ENCODE measurements around the gene TNFAIP8. TPM values are rescaled to one million over a fixed set of nuclear protein-coding genes. Genes with fewer than 3 reads are reported as not detected.

TNFAIP8 gene
- total RNA-seq = 10 to 100 TPM; 20.2 to 26.2 (median 22.5) TPM

GRCh38 chr5:119355685-119356611, at the start of gene TNFAIP8:
Gene TNFAIP8, plus strand, starts transcription at chr5:119356019. Its CDS starts 72 bp downstream, at chr5:119356091.
- no peak for DNase-seq (ENCODE audit: extremely low spot score)
- WGBS = 2% methylated on average over 53 of the region's 60 CpGs
- intact Hi-C loops (cut with DNase I) = loop anchor here (5.0 kb wide), 2 partner anchors 41 to 56 kb away; no protein-coding TSS in a partner anchor
- Histone ChIP-seq H3K4me1 (peaks cover 15 to 58% (median 53%) of the 10 kb centered on the region in 4 donors), H3K36me3 (no peaks in the 10 kb centered on the region), H3K9me3 (no peaks in the 10 kb centered on the region), H3K27me3 (no peaks in the 10 kb centered on the region), H3K27ac (replicated peaks in 1 of 4) (peak within 1 kb of the TSS; percentile 76 to 89 (median 82)), H3K4me3 (peak within 1 kb of the TSS; percentile 59 to 82 (median 74))
- TF ChIP-seq POLR2AphosphoS5 (IDR thresholded peaks at IDR 0.05) (peak; percentile 10 to 62), EP300 (IDR thresholded peaks at IDR 0.05) (no peak), POLR2A (IDR thresholded peaks at IDR 0.05; ENCODE audit: low read depth) (no peak)

GRCh38 chr5:119307170-119307569, 48.6 kb upstream of the TNFAIP8 start:
- intact Hi-C loops (cut with DNase I) = no loop called here
- 87% methylated on average over 3 of the region's 3 CpGs for WGBS
- no peaks in the 10 kb centered on the region for H3K27me3 ChIP-seq

GRCh38 chr5:119309326-119309725, 46.5 kb upstream of the TNFAIP8 start:
- no peak overlapping the region for H3K27ac ChIP-seq (replicated peaks in 1 of 4)
- intact Hi-C loops (cut with DNase I) = no loop called here
- H3K4me1 ChIP-seq = peaks cover 2 to 22% (median 16%) of the 10 kb centered on the region in 4 donors
- no peaks in the 10 kb centered on the region for H3K36me3 ChIP-seq
- DNase-seq (ENCODE audit: extremely low spot score) = no peak
- 74% methylated on average over 4 of the region's 4 CpGs for WGBS
- TF ChIP-seq POLR2AphosphoS5 (IDR thresholded peaks at IDR 0.05) (no peak), EP300 (IDR thresholded peaks at IDR 0.05) (no peak)
- no peak overlapping the region for H3K4me3 ChIP-seq
- H3K27me3 ChIP-seq = no peaks in the 10 kb centered on the region
- H3K9me3 ChIP-seq = no peaks in the 10 kb centered on the region

More at GRCh38 chr5:119307170-119307569, 48.6 kb upstream of the TNFAIP8 start:
- H3K4me1 ChIP-seq = peaks cover 15 to 27% (median 26%) of the 10 kb centered on the region in 4 donors
- H3K36me3 ChIP-seq = no peaks in the 10 kb centered on the region
- TF ChIP-seq POLR2AphosphoS5 (IDR thresholded peaks at IDR 0.05) (no peak), EP300 (IDR thresholded peaks at IDR 0.05) (no peak), CTCF (IDR thresholded peaks at IDR 0.05) (no peak), POLR2A (IDR thresholded peaks at IDR 0.05; ENCODE audit: low read depth) (no peak)
- no peak for DNase-seq (ENCODE audit: extremely low spot score)
- no peaks in the 10 kb centered on the region for H3K9me3 ChIP-seq
- H3K27ac ChIP-seq (replicated peaks in 1 of 4) = no peak overlapping the region
- H3K4me3 ChIP-seq = no peak overlapping the region

DNA sequence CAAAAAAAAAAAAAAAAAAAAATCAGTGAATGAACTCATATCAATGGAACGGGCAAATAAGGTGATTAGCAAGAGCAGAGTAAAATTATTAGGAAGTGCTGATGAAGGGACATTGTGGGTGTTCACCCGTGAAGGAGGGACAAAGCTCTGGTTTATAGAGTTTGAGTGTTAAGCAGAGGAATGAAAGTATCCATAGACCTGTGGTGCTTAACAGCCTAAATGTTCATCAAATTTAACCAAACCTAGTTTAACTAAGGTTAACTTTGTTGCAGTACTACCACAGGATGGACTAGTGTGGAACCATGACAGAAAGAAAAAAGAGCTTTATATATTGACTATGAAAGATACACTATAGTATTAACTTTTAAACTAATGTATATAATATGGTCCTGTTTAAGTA, 44.1 kb upstream of the TNFAIP8 start:
- no peak for TF ChIP-seq CTCF (IDR thresholded peaks at IDR 0.05)
- no peak for TF ChIP-seq POLR2A (IDR thresholded peaks at IDR 0.05; ENCODE audit: low read depth)
- TF ChIP-seq POLR2AphosphoS5 (IDR thresholded peaks at IDR 0.05) = no peak
- TF ChIP-seq EP300 (IDR thresholded peaks at IDR 0.05) = no peak
- no peak overlapping the region for H3K27ac ChIP-seq (replicated peaks in 1 of 4)
- intact Hi-C loops (cut with DNase I) = no loop called here
- no peaks in the 10 kb centered on the region for H3K36me3 ChIP-seq
- WGBS = 96% methylated on average over 2 of the region's 2 CpGs
- DNase-seq (ENCODE audit: extremely low spot score) = no peak
- no peaks in the 10 kb centered on the region for H3K9me3 ChIP-seq
- peaks cover 0 to 30% (median 22%) of the 10 kb centered on the region in 4 donors for H3K4me1 ChIP-seq
- no peaks in the 10 kb centered on the region for H3K27me3 ChIP-seq
- H3K4me3 ChIP-seq = no peak overlapping the region

DNA sequence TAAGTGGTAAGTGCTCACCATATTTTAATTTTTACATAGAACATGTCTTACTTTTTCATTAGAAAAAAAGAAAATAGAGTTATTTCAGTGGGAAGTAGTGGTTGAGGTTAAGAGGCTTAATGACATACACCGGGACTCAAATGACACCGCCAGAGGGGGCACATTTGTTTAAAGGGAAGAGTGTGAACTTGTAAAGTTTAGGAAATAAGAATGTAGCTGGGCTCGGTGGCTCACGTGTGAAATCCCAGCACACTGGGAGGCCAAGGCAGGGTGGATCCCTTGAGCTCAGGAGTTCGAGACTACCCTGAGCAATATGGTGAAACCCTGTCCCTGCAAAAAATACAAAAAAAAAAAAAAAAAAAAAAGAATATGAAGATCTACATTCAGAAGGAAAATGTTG, 43.4 kb upstream of the TNFAIP8 start:
- intact Hi-C loops (cut with DNase I) = no loop called here
- Histone ChIP-seq H3K36me3 (no peaks in the 10 kb centered on the region), H3K27me3 (no peaks in the 10 kb centered on the region), H3K27ac (replicated peaks in 1 of 4) (no peak overlapping the region), H3K4me3 (no peak overlapping the region), H3K4me1 (peaks cover 0 to 30% (median 22%) of the 10 kb centered on the region in 4 donors), H3K9me3 (no peaks in the 10 kb centered on the region)
- no peak for TF ChIP-seq POLR2A (IDR thresholded peaks at IDR 0.05; ENCODE audit: low read depth)
- no peak for TF ChIP-seq EP300 (IDR thresholded peaks at IDR 0.05)
- no peak for TF ChIP-seq CTCF (IDR thresholded peaks at IDR 0.05)
- TF ChIP-seq POLR2AphosphoS5 (IDR thresholded peaks at IDR 0.05) = no peak
- WGBS = 86% methylated on average over 5 of the region's 5 CpGs
- DNase-seq (ENCODE audit: extremely low spot score) = no peak

Measured in esophagus muscularis mucosa (tissue), 4 donors.